NT2/D1 (cell line): ENCODE results near the gene STK38.

Experiments
- SUZ12 ChIP-seq: IDR thresholded peaks from 2 replicates; pipeline ENCODE4 v1.6.1; 2011; ENCODE audit not compliant: insufficient read length, insufficient read depth; ENCODE audit errors: extremely low read depth
- YY1 ChIP-seq: IDR thresholded peaks from 2 replicates; pipeline ENCODE4 v1.6.1; 2011; ENCODE audit not compliant: insufficient read length, insufficient read depth

- TF ChIP-seq SUZ12 (no peak), YY1 (no peak)
These were observed 16.6 kb upstream of the STK38 start for GRCh38 chr6:36563928-36564284.
